ENCODE data around the gene EXPH5.

The EXPH5 gene

DNA sequence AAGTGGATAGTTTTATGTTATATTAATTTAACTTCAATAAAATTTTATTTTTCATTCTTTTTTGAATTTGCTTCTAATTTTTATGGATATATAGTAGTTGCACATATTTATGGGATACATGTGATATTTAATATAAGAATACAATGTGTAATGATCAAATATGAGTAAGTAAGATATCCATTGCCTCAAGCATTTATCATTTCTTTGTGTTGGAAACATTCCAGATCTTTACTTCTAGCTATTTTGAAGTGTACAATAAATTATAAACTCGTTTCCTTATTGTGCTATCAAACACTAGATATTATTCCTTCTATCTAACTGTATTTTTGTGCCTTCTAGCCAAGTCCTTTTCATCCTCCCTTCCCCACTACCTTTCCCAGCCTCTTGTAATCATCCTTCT lies 17.0 kb downstream of the EXPH5 start:
- no peaks in the 10 kb centered on the region for H3K9me3 ChIP-seq (ENCODE audit: insufficient read depth, low read depth, low read length)
- no peaks in the 10 kb centered on the region for H4K20me1 ChIP-seq (ENCODE audit: insufficient read depth, low read length, poor library complexity, severe bottlenecking)
- no peak overlapping the region for H2AFZ ChIP-seq (ENCODE audit: low read length)
- H3K27me3 ChIP-seq (ENCODE audit: insufficient read depth, low read length, poor library complexity, severe bottlenecking): no peaks in the 10 kb centered on the region
- H3F3A ChIP-seq (ENCODE audit: low read depth): no peaks in the 10 kb centered on the region
- no peak overlapping the region for H3K4me3 ChIP-seq (ENCODE audit: low read length, poor library complexity, severe bottlenecking)
- TF ChIP-seq, protein P1, sequence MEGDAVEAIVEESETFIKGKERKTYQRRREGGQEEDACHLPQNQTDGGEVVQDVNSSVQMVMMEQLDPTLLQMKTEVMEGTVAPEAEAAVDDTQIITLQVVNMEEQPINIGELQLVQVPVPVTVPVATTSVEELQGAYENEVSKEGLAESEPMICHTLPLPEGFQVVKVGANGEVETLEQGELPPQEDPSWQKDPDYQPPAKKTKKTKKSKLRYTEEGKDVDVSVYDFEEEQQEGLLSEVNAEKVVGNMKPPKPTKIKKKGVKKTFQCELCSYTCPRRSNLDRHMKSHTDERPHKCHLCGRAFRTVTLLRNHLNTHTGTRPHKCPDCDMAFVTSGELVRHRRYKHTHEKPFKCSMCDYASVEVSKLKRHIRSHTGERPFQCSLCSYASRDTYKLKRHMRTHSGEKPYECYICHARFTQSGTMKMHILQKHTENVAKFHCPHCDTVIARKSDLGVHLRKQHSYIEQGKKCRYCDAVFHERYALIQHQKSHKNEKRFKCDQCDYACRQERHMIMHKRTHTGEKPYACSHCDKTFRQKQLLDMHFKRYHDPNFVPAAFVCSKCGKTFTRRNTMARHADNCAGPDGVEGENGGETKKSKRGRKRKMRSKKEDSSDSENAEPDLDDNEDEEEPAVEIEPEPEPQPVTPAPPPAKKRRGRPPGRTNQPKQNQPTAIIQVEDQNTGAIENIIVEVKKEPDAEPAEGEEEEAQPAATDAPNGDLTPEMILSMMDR (conservative IDR thresholded peaks at IDR 0.05; ENCODE audit: low read length): no peak
- TF ChIP-seq EZH2phosphoT487 (IDR thresholded peaks at IDR 0.05; ENCODE audit: borderline replicate concordance): no peak
- no peak overlapping the region for H3K4me2 ChIP-seq (ENCODE audit: low read depth, low read length, poor library complexity, severe bottlenecking)
- no peaks in the 10 kb centered on the region for H3K36me3 ChIP-seq (ENCODE audit: insufficient read depth, low read length)
- no peaks in the 10 kb centered on the region for H3K4me1 ChIP-seq (ENCODE audit: insufficient read depth, low read length, poor library complexity, severe bottlenecking)
- H3K9me2 ChIP-seq (replicated peaks; ENCODE audit: low read depth, low read length): no peaks in the 10 kb centered on the region
- no peak overlapping the region for H3K9ac ChIP-seq (ENCODE audit: low read depth, low read length, poor library complexity, severe bottlenecking)
- H3K79me2 ChIP-seq (ENCODE audit: insufficient read depth, low read length): no peaks in the 10 kb centered on the region

DNA sequence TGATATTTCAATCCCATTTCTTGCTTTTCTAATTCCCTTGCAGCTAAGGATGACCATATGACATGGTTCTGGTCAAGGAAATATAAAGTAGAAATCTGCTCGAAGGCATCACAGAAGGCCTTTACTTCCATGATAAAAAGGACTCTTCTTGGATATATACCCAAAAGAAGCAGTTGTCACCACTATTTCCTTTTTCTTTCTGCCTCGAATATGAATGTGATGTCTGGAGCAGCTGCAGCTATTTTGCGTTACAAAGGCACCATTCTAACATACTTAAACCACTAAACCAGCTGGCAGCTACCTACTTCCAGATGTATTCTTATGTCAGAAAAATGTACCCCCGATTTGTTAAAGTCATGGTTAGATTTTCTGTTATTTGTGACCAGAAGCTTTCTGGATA lies 18.9 kb downstream of the EXPH5 start:
- no peak for TF ChIP-seq EZH2phosphoT487 (IDR thresholded peaks at IDR 0.05; ENCODE audit: borderline replicate concordance)
- TF ChIP-seq, protein P1 (conservative IDR thresholded peaks at IDR 0.05; ENCODE audit: low read length): no peak
- H3K9me3 ChIP-seq (ENCODE audit: insufficient read depth, low read depth, low read length): no peaks in the 10 kb centered on the region
- no peaks in the 10 kb centered on the region for H3K9me2 ChIP-seq (replicated peaks; ENCODE audit: low read depth, low read length)
- no peak overlapping the region for H2AFZ ChIP-seq (ENCODE audit: low read length)
- H4K20me1 ChIP-seq (ENCODE audit: insufficient read depth, low read length, poor library complexity, severe bottlenecking): no peaks in the 10 kb centered on the region
- no peaks in the 10 kb centered on the region for H3K4me1 ChIP-seq (ENCODE audit: insufficient read depth, low read length, poor library complexity, severe bottlenecking)
- H3K9ac ChIP-seq (ENCODE audit: low read depth, low read length, poor library complexity, severe bottlenecking): no peak overlapping the region
- H3K4me2 ChIP-seq (ENCODE audit: low read depth, low read length, poor library complexity, severe bottlenecking): no peak overlapping the region
- H3K36me3 ChIP-seq (ENCODE audit: insufficient read depth, low read length): no peaks in the 10 kb centered on the region
- no peaks in the 10 kb centered on the region for H3K79me2 ChIP-seq (ENCODE audit: insufficient read depth, low read length)
- H3F3A ChIP-seq (ENCODE audit: low read depth): no peaks in the 10 kb centered on the region
- H3K4me3 ChIP-seq (ENCODE audit: low read length, poor library complexity, severe bottlenecking): no peak overlapping the region
- H3K27me3 ChIP-seq (ENCODE audit: insufficient read depth, low read length, poor library complexity, severe bottlenecking): no peaks in the 10 kb centered on the region

DNA sequence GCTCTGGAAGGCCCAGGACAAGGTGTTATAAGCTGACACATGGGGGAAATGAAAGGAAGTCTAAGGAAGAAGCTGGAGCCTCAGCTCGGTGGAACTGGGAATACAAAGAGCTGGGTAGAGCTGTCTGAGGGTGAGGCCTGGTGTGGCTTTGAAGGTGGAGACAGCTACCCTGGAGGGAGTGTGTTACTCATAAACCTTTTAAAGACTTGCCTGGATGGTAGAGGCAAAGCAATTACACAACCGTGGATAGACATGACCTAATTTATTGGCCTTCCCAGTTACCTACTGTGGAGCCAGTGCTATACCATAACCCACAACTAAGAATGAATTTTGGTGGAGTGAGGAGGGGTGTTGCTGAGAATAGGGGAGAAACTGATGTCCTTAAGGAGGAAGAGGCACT lies 22.6 kb downstream of the EXPH5 start:
- no peaks in the 10 kb centered on the region for H3F3A ChIP-seq (ENCODE audit: low read depth)
- no peaks in the 10 kb centered on the region for H3K4me1 ChIP-seq (ENCODE audit: insufficient read depth, low read length, poor library complexity, severe bottlenecking)
- H3K9me2 ChIP-seq (replicated peaks; ENCODE audit: low read depth, low read length): no peaks in the 10 kb centered on the region
- H3K9me3 ChIP-seq (ENCODE audit: insufficient read depth, low read depth, low read length): no peaks in the 10 kb centered on the region
- H3K79me2 ChIP-seq (ENCODE audit: insufficient read depth, low read length): no peaks in the 10 kb centered on the region
- no peak overlapping the region for H3K4me2 ChIP-seq (ENCODE audit: low read depth, low read length, poor library complexity, severe bottlenecking)
- no peaks in the 10 kb centered on the region for H3K36me3 ChIP-seq (ENCODE audit: insufficient read depth, low read length)
- H3K27me3 ChIP-seq (ENCODE audit: insufficient read depth, low read length, poor library complexity, severe bottlenecking): no peaks in the 10 kb centered on the region
- TF ChIP-seq, protein P1 (conservative IDR thresholded peaks at IDR 0.05; ENCODE audit: low read length): no peak
- TF ChIP-seq EZH2phosphoT487 (IDR thresholded peaks at IDR 0.05; ENCODE audit: borderline replicate concordance): no peak
- no peaks in the 10 kb centered on the region for H4K20me1 ChIP-seq (ENCODE audit: insufficient read depth, low read length, poor library complexity, severe bottlenecking)
- H2AFZ ChIP-seq (ENCODE audit: low read length): no peak overlapping the region
- H3K9ac ChIP-seq (ENCODE audit: low read depth, low read length, poor library complexity, severe bottlenecking): no peak overlapping the region
- H3K4me3 ChIP-seq (ENCODE audit: low read length, poor library complexity, severe bottlenecking): no peak overlapping the region
